SK-N-SH (cell line): Measurements from ENCODE around the gene GGT7.

ENCODE experiments used
- CTCF ChIP-seq: fragments of 200-600 bp; sonication (generic); IDR thresholded peaks from 2 replicates; pipeline ENCODE4 v1.6.1; 2017; ENCODE audit warnings: antibody characterized with exemption, mild to moderate bottlenecking, moderate library complexity
- GABPA ChIP-seq: IDR thresholded peaks from 2 replicates; pipeline ENCODE4 v1.4.0; 2012; ENCODE audit warnings: low read depth, mild to moderate bottlenecking
- REST ChIP-seq: IDR thresholded peaks from 2 replicates; pipeline ENCODE4 v1.6.1; 2012; ENCODE audit warnings: mild to moderate bottlenecking, low read depth, low read length, moderate library complexity

- TF ChIP-seq GABPA = no peak
- peak; percentile 89 for TF ChIP-seq CTCF
- no peak for TF ChIP-seq REST
These were observed 1.5 kb upstream of the GGT7 start for GRCh38 chr20:34874094-34874654.
